Keratinocyte (primary cell): Measurements from ENCODE around the gene NUTF2. TPM values are rescaled to one million over a fixed set of nuclear protein-coding genes. Genes with fewer than 3 reads are reported as not detected.
"Not testable (repeated sequence)": the region's sequence is repeated elsewhere in the genome, so short reads cannot be mapped to it uniquely, and the experiment has no call there.

Experiments
- DNase-seq: peaks from one replicate; pipeline ENCODE4 v3.0.0-alpha.2; 2011; ENCODE audit warnings: low read depth, missing footprints, low spot score
- FAIRE-seq: peaks from 2 replicates; lab custom pipeline; 2011; peaks lifted over from hg19 to GRCh38; lab: Jason Lieb, UNC
- H2AFZ ChIP-seq: 2 replicates; pipeline ENCODE4 v1.6.0; 2012; ENCODE audit warnings: low read length, control low read depth, inconsistent platforms; ENCODE audit not compliant: control insufficient read depth
- H3K27ac ChIP-seq: 2 replicates; pipeline ENCODE4 v1.5.1; 2011; ENCODE audit warnings: low read length; ENCODE audit not compliant: control insufficient read depth, insufficient read depth
- H3K27me3 ChIP-seq: 3 replicates; pipeline ENCODE4 v1.6.0; 2011; ENCODE audit warnings: low read length; ENCODE audit not compliant: control insufficient read depth, insufficient read depth; ENCODE audit errors: extremely low read depth
- H3K36me3 ChIP-seq, 2 experiments: 2 replicates in 1 of 2; 3 replicates in 1 of 2; pipeline ENCODE4 v1.5.1; 2011; ENCODE audit warnings: low read length in 2 of 2, mild to moderate bottlenecking in 1 of 2; ENCODE audit not compliant: control insufficient read depth in 2 of 2, insufficient read depth in 2 of 2; ENCODE audit errors: extremely low read depth in 1 of 2
- H3K4me1 ChIP-seq: 3 replicates; pipeline ENCODE4 v1.5.1; 2011; ENCODE audit warnings: low read length; ENCODE audit not compliant: control insufficient read depth, insufficient read depth; ENCODE audit errors: extremely low read depth
- H3K4me2 ChIP-seq: 3 replicates; pipeline ENCODE4 v1.6.0; 2011; ENCODE audit warnings: low read depth, low read length; ENCODE audit not compliant: control insufficient read depth, insufficient read depth; ENCODE audit errors: extremely low read depth
- H3K4me3 ChIP-seq, 3 experiments: fragments of 200-600 bp in 1 of 3; sonication (generic) in 1 of 3; 2 replicates in 2 of 3; 3 replicates in 1 of 3; pipeline ENCODE4 v1.5.1; 2011 to 2016; ENCODE audit warnings: low read length in 3 of 3, mild to moderate bottlenecking in 3 of 3, control low read depth in 2 of 3, inconsistent platforms in 1 of 3, low read depth in 1 of 3, mixed read lengths in 1 of 3, mixed run types in 1 of 3, moderate library complexity in 1 of 3; ENCODE audit not compliant: control insufficient read depth in 2 of 3, insufficient read depth in 2 of 3; ENCODE audit errors: extremely low read depth in 1 of 3
- H3K79me2 ChIP-seq: 2 replicates; pipeline ENCODE4 v1.6.0; 2012; ENCODE audit warnings: low read length; ENCODE audit not compliant: control insufficient read depth, insufficient read depth
- H3K9ac ChIP-seq: 3 replicates; pipeline ENCODE4 v1.6.0; 2011; ENCODE audit warnings: low read length; ENCODE audit not compliant: control insufficient read depth, insufficient read depth; ENCODE audit errors: extremely low read depth
- H3K9me1 ChIP-seq: 3 replicates; pipeline ENCODE4 v1.6.0; 2011; ENCODE audit warnings: low read length; ENCODE audit not compliant: control insufficient read depth, insufficient read depth; ENCODE audit errors: extremely low read depth
- H3K9me3 ChIP-seq: 2 replicates; pipeline ENCODE4 v1.5.1; 2012; ENCODE audit warnings: low read depth, low read length; ENCODE audit not compliant: control insufficient read depth
- H4K20me1 ChIP-seq: 3 replicates; pipeline ENCODE4 v1.6.0; 2011; ENCODE audit warnings: low read length; ENCODE audit not compliant: control insufficient read depth, insufficient read depth; ENCODE audit errors: extremely low read depth
- EZH2 ChIP-seq: IDR thresholded peaks from one replicate; pipeline ENCODE4 v1.6.1; 2012; ENCODE audit warnings: inconsistent platforms, mild to moderate bottlenecking, low read length, moderate library complexity
- dilution Hi-C: fragments of 300-500 bp; cut with MboI; formaldehyde crosslinking; loops from one replicate; pipeline ENCODE4 v1.7.0; 2020; ENCODE audit warnings: low sequenced_read_pairs; ENCODE audit not compliant: extremely low pct_ligation_motif_present
- polyA plus RNA-seq, 5 experiments: library from polyadenylated mRNA; depleted of rRNA in 3 of 5; stranded (reverse) in 3 of 5; stranded (forward) in 1 of 5; unstranded in 1 of 5; fragments of >200 nt; gene quantifications; 1 replicate in 1 of 5; 2 replicates in 3 of 5; 3 replicates in 1 of 5; pipeline versions ENCODE4 v1.2.1 to v1.2.3, GENCODE V29; 2011 to 2012; ENCODE audit warnings: missing spikeins in 2 of 5, low read depth in 1 of 5, low replicate concordance in 1 of 5
- TF ChIP-seq, protein P1 (sequence below), 3 experiments: IDR thresholded peaks in 1 of 3; conservative IDR thresholded peaks in 1 of 3; optimal IDR thresholded peaks in 1 of 3; 2 replicates in 2 of 3; 3 replicates in 1 of 3; pipeline versions ENCODE3 to v1.5.1; 2011; ENCODE audit warnings: low read length in 3 of 3, mild to moderate bottlenecking in 3 of 3, moderate library complexity in 2 of 3, control low read depth in 1 of 3, inconsistent platforms in 1 of 3; ENCODE audit not compliant: insufficient read depth in 2 of 3; ENCODE audit errors: extremely low read depth in 1 of 3

Gene NUTF2
- polyA plus RNA-seq, 1 donor (not counting 4 experiments of a cell fraction or from before 2014, with no cell fraction given), result 189 TPM

DNA sequence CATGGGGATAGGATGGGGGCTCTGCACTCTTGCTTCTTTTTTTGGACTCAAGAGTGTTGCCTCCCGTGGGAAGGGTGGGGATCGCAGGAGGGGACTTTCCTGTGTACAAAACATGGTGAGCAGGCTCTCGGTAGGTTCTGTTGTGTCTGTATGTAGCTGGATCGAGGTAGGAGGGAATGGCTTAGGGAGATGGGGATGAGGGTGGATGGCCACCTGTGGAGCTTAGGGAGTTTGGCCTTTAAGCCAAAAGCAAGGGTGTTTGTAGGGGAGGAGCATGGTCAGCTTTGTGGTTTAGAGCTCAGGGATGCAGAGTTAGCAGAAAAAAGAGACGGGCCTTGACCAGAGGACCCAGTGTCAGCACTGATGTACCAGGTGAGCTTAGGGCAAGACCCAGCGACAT is 15.1 kb downstream of the NUTF2 start:
- no peak overlapping the region for H3K4me3 ChIP-seq
- peak overlapping the region; percentile 32 for H3K27ac ChIP-seq
- TF ChIP-seq, protein P1, sequence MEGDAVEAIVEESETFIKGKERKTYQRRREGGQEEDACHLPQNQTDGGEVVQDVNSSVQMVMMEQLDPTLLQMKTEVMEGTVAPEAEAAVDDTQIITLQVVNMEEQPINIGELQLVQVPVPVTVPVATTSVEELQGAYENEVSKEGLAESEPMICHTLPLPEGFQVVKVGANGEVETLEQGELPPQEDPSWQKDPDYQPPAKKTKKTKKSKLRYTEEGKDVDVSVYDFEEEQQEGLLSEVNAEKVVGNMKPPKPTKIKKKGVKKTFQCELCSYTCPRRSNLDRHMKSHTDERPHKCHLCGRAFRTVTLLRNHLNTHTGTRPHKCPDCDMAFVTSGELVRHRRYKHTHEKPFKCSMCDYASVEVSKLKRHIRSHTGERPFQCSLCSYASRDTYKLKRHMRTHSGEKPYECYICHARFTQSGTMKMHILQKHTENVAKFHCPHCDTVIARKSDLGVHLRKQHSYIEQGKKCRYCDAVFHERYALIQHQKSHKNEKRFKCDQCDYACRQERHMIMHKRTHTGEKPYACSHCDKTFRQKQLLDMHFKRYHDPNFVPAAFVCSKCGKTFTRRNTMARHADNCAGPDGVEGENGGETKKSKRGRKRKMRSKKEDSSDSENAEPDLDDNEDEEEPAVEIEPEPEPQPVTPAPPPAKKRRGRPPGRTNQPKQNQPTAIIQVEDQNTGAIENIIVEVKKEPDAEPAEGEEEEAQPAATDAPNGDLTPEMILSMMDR (optimal IDR thresholded peaks at IDR 0.05 in 1 of 3, IDR thresholded peaks at IDR 0.05 in 1 of 3, conservative IDR thresholded peaks at IDR 0.05 in 1 of 3; ENCODE audit: extremely low read depth in 1 of 3, insufficient read depth in 2 of 3, low read length in 3 of 3), result no peak
- TF ChIP-seq EZH2, result no peak
- peaks cover 6% of the 10 kb centered on the region for H3K9me1 ChIP-seq
- no peak overlapping the region for H3K4me2 ChIP-seq
- no peak for DNase-seq
- H3K27me3 ChIP-seq, result no peaks in the 10 kb centered on the region
- peaks cover 34% of the 10 kb centered on the region for H3K4me1 ChIP-seq
- dilution Hi-C loops, result no loop called here
- H4K20me1 ChIP-seq, result peaks cover 37% of the 10 kb centered on the region
- H3K9me3 ChIP-seq, result no peaks in the 10 kb centered on the region
- H3K36me3 ChIP-seq, result peaks cover 16 to 52% of the 10 kb centered on the region in 2 experiments
- no peak overlapping the region for H2AFZ ChIP-seq
- no peak overlapping the region for H3K9ac ChIP-seq
- peaks cover 78% of the 10 kb centered on the region for H3K79me2 ChIP-seq
- no peak for FAIRE-seq

DNA sequence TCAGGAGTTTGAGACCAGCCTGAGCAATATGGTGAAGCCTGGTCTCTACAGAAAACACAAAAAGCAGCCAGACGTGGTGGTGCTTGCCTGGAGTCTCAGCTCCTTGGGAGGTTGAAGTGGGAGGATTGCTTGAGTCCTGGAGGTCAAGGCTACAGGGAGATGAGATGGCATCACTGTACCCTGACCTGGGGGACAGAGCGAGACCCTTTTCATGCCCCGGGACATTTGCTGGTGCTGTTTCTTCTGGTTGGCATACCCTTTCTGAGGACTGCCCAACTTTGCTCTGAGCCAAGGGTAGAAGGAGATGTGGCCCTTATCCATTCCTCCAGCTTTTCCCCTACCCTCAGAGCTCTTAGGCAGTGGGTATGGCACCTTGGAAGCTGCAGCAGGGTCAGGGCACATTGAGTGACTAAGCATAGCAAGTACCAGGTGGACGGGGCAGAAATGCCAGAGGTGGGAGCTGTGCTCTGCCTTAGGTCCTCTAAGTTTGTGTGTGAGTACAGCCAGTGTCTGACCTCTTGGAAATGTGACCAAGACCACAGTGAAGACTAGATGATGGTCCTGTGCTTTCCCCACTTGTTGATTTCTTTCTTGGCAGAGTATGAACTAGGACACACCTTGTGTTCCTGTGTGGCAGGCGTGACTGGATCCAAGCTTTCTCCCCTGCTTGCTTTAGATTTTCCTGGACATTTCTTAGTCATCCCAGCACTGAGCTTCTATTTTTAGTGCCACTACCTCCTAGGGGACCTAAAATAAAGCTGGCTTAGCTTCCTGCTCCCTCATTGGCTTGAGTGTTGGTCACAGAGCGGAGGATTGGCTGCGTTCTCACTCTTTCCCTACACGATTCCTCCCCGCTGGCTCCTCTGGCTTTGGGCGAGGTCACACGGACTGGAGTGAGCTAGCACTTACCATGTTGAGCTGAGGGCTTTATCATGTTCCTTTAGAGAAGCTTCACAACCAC is 16.2 kb downstream of the NUTF2 start:
- H3K79me2 ChIP-seq, result peaks cover 70% of the 10 kb centered on the region
- no peaks in the 10 kb centered on the region for H3K27me3 ChIP-seq
- H3K27ac ChIP-seq, result peak overlapping the region; percentile 48
- TF ChIP-seq, protein P1 (optimal IDR thresholded peaks at IDR 0.05 in 1 of 3, IDR thresholded peaks at IDR 0.05 in 1 of 3, conservative IDR thresholded peaks at IDR 0.05 in 1 of 3; ENCODE audit: extremely low read depth in 1 of 3, insufficient read depth in 2 of 3, low read length in 3 of 3), result no peak
- no peak for TF ChIP-seq EZH2
- H3K9me3 ChIP-seq, result no peaks in the 10 kb centered on the region
- H3K4me3 ChIP-seq, result no peak overlapping the region
- peak overlapping the region; percentile 8 for H3K9ac ChIP-seq
- FAIRE-seq (no peak), DNase-seq (no peak)
- H3K4me2 ChIP-seq, result no peak overlapping the region
- H3K9me1 ChIP-seq, result peaks cover 5% of the 10 kb centered on the region
- H3K36me3 ChIP-seq, result peaks cover 20 to 60% of the 10 kb centered on the region in 2 experiments
- dilution Hi-C loops, result no loop called here
- H3K4me1 ChIP-seq, result peaks cover 25% of the 10 kb centered on the region
- H2AFZ ChIP-seq, result no peak overlapping the region
- peaks cover 32% of the 10 kb centered on the region for H4K20me1 ChIP-seq

DNA sequence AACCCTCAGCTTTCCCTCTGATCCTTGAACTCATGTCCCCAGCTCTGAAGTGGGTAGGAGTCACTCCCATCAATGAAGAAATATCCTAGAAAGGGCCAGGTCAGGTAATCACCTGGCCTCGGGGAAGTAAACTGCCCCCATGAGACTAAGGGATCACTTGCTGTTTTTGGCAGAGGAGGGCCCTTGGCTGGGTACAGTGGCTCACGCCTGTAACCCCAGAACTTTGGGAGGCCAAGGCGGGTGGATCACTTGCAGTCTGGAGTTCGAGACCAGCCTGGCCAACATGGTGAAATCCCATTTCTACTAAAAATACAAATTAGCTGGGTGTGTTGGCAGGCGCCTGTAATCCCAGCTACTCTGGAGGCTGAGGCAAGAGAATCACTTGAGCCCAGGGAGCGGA is 17.3 kb downstream of the NUTF2 start:
- H3K9ac ChIP-seq, H3K4me3 ChIP-seq, H3K9me3 ChIP-seq, H3K27ac ChIP-seq, FAIRE-seq, H3K4me2 ChIP-seq, H2AFZ ChIP-seq, H3K27me3 ChIP-seq, H3K9me1 ChIP-seq, dilution Hi-C loops, DNase-seq: not testable (repeated sequence)
- H3K4me1 ChIP-seq, result peaks cover 18% of the 10 kb centered on the region
- peaks cover 60% of the 10 kb centered on the region for H3K79me2 ChIP-seq
- H4K20me1 ChIP-seq, result peaks cover 27% of the 10 kb centered on the region
- H3K36me3 ChIP-seq, result peaks cover 27 to 54% of the 10 kb centered on the region in 2 experiments
